Right renal pelvis (tissue), 4 donors: ENCODE data around the gene COP1. TPM values are rescaled to one million over a fixed set of nuclear protein-coding genes. Genes with fewer than 3 reads are reported as not detected.
A peak's percentile ranks its signal among the peaks of the same experiment; 100 is the strongest.
"Not testable (repeated sequence)": the region's sequence is repeated elsewhere in the genome, so short reads cannot be mapped to it uniquely, and the experiment has no call there.

ENCODE experiments used
- DNase-seq, 4 donors: peaks; one replicate each; pipeline ENCODE4 v3.0.0-alpha.2; 2013; ENCODE audit warnings: low read depth in 4 of 4, low spot score in 3 of 4, missing footprints in 1 of 4
- polyA plus RNA-seq, 4 donors: library from polyadenylated mRNA; unstranded; fragments of 120-200 nt; gene quantifications; one replicate each; pipeline ENCODE4 v1.2.1, GENCODE V29; 2013; ENCODE audit not compliant: insufficient read length in 4 of 4

The COP1 gene
- 10 to 100 TPM; 53.5 to 68.8 (median 64.4) TPM for polyA plus RNA-seq

DNA sequence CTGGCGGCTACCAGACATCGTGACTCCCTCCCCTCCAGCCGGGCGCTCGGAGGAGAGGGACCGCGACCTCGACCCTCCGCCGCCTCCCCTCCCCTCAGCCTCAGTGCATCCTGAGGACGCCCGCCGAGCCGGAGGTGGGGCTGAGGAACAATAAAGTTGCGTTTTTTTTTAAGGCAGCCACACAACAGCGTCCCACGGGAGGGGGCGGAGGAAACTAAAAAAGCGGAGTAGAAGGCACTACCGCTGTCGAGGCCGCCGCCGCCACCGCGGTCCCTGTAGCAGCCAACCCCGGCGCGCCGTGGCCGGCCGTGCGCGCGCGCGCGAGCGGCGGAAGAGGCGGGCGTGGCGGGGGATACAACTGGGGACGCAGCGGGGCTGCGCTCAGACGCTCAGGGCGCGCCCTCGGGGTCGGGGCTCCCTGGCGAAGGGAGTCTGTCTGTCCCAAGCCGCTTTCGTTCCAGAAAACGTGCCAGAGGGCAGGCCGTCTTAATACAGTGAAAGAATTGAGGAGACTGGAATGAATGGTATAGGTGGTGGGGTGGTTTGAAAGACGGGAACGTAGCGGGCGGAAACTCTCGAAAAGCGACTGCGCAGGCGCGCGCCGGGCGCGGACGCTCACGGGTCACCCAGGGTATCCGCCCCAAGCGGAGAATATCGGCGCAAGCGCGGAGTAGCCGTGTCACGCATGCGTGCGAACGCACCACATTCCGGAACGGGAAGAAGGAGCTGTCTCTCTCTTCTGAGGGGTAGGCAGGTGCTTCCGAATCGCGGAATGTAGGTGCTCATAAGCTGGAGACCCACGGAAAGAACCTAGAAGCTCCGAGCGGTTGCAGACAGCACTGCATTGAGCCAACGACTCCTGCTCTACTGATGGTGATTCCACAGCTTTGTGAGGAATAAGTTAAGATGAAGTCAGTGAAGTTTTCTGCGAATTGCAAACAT, at the start of gene COP1:
Gene COP1 (minus strand): TSS at position 326 of the 942 bp plus-strand sequence. CDS start 308 bp downstream, at position 18.
- peak; percentile 91 to 96 (median 93) for DNase-seq

- DNase-seq = no peak
Measured at GRCh38 chr1:176252191-176252590, 45.1 kb upstream of the COP1 start.

DNA sequence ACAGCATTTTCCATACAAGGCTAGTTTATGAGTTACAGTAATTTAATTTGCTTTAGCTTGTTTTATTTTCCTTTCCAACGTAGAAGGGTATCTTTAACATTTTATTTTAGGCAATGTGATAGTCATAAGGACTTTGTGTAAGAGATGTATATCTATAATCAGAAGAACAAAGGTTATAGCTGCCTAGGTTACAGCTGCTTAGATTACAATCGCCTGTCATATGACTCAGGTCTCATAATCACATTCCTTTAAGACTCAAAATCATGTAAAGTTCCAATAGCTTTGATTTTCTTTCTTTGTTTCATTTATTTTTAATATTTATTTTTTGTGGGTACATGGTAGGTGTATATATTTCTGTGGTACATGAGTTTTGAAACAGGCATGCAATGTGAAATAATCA, 37.8 kb upstream of the COP1 start:
- DNase-seq = no peak

- DNase-seq = no peak
Measured at GRCh38 chr1:176243746-176244145, 36.7 kb upstream of the COP1 start.

- no peak for DNase-seq
Measured at GRCh38 chr1:176241385-176242015, 34.4 kb upstream of the COP1 start.

DNA sequence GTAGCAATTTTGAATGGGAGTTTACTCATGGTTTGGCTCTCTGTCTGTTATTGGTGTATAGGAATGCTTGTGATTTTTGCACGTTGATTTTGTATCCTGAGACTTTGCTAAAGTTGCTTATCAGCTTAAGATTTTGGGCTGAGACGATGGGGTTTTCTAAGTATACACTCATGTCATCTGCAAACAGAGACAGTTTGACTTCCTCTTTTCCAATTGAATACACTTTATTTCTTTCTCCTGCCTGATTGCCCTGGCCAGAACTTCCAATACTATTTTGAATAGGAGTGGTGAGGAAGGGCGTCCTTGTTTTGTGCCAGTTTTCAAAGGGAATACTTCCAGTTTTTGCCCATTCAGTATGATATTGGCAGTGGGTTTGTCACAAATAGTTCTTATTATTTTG, 26.6 kb upstream of the COP1 start:
- not testable (repeated sequence) for DNase-seq

GRCh38 chr1:176227579-176227978, 20.5 kb upstream of the COP1 start:
- no peak for DNase-seq

GRCh38 chr1:176225911-176226310, 18.8 kb upstream of the COP1 start:
- no peak for DNase-seq

GRCh38 chr1:176225479-176225875, 18.4 kb upstream of the COP1 start:
- no peak for DNase-seq

DNA sequence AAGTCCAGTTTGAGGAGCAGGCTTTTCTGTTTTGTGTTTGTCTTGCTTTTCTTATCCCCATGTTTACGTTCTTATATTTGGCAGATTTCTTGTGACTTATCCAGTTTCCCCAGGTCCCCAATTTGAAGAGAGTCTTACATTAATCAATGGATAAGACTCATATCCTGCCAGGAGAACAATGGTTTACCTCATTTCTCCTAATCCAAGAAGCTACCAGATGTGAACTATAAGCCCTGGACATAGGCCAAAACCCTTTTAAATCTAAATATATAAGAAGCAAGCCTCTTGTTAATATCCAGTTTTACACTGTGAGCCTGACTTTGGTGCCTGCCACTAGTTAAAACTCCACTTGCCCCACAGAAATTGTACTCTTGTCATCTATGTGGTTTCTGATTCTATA, 15.1 kb upstream of the COP1 start:
- DNase-seq = no peak

DNA sequence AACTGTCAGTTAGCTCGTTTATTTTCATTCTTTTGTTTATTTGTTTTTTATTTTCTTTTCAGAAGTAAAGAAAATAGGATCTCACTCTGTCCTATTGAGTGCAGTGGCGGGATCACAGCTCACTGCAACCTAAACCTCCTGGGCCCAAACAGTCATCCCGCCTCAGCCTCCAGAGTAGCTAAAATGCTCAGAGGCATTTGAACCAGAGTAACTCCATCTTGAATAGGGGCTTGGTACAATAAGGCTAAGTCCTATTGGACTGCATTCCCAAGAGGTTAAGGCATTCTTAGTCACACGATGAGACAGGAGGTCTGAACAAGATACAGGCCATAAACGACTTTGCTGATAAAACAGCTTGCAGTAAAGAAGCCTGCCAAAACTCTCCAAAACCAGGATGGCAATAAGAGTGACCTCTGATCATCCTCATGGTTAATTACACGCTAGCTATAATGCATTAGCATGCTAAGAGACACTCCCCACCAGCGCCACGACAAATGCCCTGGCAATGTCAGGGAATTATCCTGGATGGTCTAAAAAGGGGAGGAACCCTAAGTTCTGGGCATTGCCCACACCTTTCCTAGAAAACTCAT, 13.1 kb upstream of the COP1 start:
- no peak for DNase-seq

DNA sequence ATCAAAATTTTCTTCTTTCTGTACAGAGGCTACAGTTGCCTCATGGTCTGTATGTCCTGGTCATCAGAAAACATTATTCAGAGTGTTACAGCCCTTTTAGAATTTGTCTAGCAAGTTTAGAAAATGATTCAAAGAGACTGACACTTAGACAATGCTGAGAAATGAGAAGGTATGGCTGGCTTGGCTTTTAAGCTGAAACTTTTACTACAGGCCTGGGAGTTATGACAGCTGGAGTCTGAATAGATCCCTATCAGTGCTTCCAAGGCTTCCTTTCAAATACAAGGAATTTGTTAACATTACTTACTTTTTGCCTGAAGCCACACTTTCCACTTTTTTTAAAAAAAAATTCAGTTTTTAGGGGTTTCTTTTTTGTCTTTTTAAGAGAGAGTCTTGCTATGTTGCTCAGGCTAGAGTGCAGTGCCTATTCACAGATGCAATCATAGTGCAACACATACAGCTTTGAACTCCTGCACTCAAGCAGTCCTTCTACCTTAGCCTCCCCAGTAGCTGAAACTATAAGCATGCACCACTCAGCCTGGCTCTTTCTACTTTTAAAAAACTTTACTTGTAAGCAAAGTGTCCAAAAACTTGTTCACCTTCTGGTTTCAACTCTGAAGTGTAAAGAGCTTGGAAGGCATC, 10.5 kb upstream of the COP1 start:
- no peak for DNase-seq

GRCh38 chr1:176216031-176216430, 8.9 kb upstream of the COP1 start:
- no peak for DNase-seq

DNA sequence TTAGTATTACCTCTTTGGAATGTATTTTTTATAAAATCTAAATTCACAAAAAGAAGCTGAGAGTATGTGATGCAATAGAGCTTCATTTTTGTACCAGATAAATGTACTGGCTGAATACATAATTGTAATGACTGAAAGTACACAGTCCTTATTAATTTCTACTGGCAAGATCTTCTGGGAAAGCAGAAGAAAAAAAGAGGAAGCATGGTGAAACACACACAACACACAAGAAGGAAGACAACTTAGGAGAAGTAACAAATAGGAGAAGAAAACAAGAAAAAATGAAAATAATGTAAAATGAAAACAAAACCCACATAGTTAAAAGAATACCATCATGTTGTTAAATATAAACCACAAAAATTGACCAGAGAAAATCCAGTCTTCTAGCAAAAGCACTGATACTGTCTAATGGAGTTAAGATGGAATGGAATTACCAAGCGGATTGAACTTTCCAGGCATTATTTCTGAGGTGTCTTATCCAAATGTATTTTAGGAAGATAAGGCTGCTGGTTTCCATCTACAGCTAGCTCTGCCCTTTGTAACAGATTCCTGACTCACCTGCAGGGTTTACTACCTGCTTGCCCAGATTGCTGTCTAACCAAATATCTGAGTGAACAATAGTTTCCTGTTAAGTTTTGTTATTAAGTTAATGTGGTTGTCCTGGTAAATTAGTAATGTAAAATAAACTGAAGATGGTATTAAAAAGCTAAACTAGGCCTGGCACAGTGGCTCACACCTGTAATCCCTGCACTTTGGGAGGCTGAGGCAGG, 4.5 kb upstream of the COP1 start:
- no peak for DNase-seq

DNA sequence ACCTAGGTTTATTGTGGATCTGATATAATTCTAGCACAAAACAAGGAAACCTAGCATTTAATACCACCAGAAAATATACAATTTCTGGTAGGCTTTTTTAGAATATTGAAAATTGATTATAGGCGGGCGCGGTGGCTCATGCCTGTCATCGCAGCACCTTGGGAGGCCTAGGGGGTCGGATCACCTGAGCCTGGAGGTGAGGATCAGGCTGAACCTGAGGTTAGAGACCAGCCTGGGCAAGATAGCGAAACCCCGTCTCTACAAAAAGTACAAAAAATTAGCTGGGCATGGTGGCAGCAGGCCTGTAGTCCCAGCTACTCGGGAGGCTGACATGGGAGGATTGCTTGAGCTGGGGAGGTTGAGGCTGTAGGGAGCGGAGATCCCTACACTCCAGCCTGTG, 948 bp upstream of the COP1 start:
- DNase-seq = no peak

- peak; percentile 14 to 55 (median 24) for DNase-seq
Measured at GRCh38 chr1:176206006-176206960, 803 bp downstream of the COP1 start.

DNA sequence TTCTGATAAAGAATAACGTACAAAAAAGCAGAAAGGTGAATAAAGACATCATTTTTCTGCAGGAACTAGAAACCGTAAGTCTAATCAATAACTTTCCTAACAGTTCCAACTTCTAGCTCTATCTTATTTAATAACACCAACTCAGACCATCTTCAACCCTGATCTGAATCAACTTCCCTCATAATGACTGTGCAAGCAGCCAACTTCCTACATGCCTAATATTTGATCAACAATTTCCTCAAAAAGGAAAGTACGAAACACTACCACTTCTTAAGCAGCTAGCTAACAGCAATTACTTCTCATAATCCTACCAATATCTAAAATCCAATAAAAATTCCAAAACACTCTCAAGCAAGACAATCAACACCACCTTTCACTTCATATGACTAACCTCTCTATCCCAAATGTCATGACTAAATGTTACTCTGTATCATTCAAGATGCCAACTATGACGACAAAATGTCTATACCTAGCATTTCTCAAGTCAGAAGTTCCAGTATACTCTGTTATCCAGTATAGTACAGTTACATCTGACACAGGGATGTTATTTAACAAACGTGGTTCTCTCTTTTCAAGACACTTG, 1.7 kb downstream of the COP1 start:
- DNase-seq = no peak

DNA sequence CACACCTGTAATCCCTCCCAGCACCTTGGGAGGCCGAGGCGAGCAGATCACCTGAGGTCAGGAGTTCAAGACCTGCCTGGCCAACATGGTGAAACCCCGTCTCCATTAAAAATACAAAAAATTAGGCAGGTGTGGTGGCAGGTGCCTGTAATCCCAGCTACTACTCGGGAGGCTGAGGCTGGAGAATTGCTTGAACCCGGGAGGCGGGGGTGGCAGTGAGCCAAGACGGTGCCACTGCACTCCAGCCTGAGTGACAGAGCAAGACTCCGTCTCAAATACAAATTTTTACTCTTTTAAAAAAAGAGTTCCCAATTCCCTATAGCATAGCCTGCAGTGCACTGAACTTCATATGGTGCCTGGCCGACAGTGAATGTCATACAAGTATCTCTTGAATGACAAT, 2.4 kb downstream of the COP1 start:
- not testable (repeated sequence) for DNase-seq

- DNase-seq = no peak
Measured at GRCh38 chr1:176203735-176204134, 3.4 kb downstream of the COP1 start.
